G401.6 (cell line): ENCODE measurements around the gene SHISA8.
"Not testable (repeated sequence)": the region's sequence is repeated elsewhere in the genome, so short reads cannot be mapped to it uniquely, and the experiment has no call there.

Experiments
- FAIRE-seq: peaks from 2 replicates; lab custom pipeline; 2012; peaks lifted over from hg19 to GRCh38; lab: Jason Lieb, UNC

The SHISA8 gene

GRCh38 chr22:41898645-41899044 is 16.2 kb downstream of the SHISA8 start:
- FAIRE-seq = no peak

- FAIRE-seq = no peak
Observed at GRCh38 chr22:41893591-41894375, 21.1 kb downstream of the SHISA8 start.

GRCh38 chr22:41892721-41893120 is 22.2 kb downstream of the SHISA8 start:
- no peak for FAIRE-seq

GRCh38 chr22:41891407-41891806 is 23.5 kb downstream of the SHISA8 start:
- no peak for FAIRE-seq

- no peak for FAIRE-seq
Observed at GRCh38 chr22:41888627-41889200, 26.2 kb downstream of the SHISA8 start.

GRCh38 chr22:41885516-41885915 is 29.4 kb downstream of the SHISA8 start:
- no peak for FAIRE-seq

GRCh38 chr22:41885116-41885515 is 29.8 kb downstream of the SHISA8 start:
- FAIRE-seq = no peak

- FAIRE-seq = no peak
Observed at GRCh38 chr22:41883400-41883799, 31.5 kb downstream of the SHISA8 start.

GRCh38 chr22:41880653-41881052 is 34.2 kb downstream of the SHISA8 start:
- no peak for FAIRE-seq

GRCh38 chr22:41876675-41877074 is 38.2 kb downstream of the SHISA8 start:
- FAIRE-seq = no peak

GRCh38 chr22:41876275-41876674 is 38.6 kb downstream of the SHISA8 start:
- no peak for FAIRE-seq

GRCh38 chr22:41875531-41876270 is 39.2 kb downstream of the SHISA8 start:
- no peak for FAIRE-seq

- no peak for FAIRE-seq
Observed at GRCh38 chr22:41874090-41874489, 40.8 kb downstream of the SHISA8 start.

GRCh38 chr22:41873391-41873790 is 41.5 kb downstream of the SHISA8 start:
- FAIRE-seq = no peak

GRCh38 chr22:41870786-41871185 is 44.1 kb downstream of the SHISA8 start:
- FAIRE-seq = no peak

GRCh38 chr22:41870081-41870480 is 44.8 kb downstream of the SHISA8 start:
- FAIRE-seq = not testable (repeated sequence)

- FAIRE-seq = no peak
Observed at GRCh38 chr22:41868556-41868955, 46.3 kb downstream of the SHISA8 start.

- FAIRE-seq = no peak
Observed at GRCh38 chr22:41863472-41863871, 51.4 kb downstream of the SHISA8 start.

GRCh38 chr22:41862530-41863266 is 52.2 kb downstream of the SHISA8 start:
- no peak for FAIRE-seq

GRCh38 chr22:41862160-41862529 is 52.7 kb downstream of the SHISA8 start:
- no peak for FAIRE-seq
